Measurements from ENCODE around the gene PKN2.
"Not testable (repeated sequence)": the region's sequence is repeated elsewhere in the genome, so short reads cannot be mapped to it uniquely, and the experiment has no call there.

The PKN2 gene

DNA sequence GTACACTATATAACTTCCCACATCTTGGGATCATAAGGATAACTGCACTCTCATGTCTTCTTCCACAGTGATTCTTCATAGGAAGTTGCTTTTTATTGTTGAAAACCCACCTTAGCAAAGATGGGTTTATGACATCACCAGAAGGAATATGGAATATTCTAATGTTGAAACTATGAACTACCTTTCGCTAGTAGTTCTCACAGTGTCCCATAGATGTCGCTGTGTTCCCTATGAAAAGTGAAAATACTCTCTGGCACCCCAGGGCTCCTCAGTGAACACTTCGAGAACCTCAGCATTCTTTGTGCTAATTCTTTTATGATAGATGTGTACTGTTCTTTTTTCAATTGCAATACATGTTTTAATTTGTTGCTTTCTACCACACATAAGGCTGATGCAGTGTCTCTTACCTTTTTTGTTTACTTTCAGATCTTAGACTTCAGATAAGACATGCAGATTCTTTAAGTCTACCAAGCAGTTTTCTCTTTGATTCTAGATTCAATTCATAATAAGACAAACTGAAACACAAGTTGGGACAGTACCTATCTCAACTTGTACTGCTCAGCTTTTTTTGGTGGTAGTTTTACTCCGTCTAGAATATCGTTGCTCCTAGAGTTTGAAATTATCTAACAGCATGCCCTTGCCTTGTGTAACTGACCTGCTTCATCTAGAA, 116.4 kb downstream of the PKN2 start:
- no peak for DNase-seq

DNA sequence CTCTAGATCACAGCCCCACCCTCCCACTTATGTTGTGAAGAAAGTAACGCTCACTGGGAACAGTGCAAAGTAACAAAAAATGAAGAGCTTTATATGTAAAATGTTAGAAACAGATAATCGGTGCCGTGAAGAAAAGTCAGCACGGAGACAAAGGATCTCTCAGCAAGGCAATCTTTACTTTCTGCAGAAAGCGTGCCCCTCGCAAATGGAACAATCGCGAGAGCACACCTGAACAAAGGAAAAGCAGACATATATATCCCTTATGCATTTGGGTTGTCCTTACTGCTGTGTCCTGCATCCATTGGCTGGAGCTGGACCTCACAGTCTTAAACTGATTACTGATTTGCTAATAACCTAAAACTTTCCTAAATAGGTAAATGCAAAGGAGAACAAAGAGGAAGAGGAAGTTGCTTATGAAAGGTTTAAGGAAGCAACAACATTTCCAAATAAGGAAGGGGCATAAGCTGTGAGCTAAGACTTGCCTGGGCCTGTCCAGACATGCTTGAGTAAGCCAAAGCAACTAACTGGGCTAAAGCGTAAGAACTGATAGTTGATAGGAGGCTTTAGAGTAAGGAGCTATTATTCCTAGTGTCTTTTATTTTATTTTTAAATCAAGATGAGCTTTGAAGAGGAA, 117.6 kb downstream of the PKN2 start:
- DNase-seq: no peak

DNA sequence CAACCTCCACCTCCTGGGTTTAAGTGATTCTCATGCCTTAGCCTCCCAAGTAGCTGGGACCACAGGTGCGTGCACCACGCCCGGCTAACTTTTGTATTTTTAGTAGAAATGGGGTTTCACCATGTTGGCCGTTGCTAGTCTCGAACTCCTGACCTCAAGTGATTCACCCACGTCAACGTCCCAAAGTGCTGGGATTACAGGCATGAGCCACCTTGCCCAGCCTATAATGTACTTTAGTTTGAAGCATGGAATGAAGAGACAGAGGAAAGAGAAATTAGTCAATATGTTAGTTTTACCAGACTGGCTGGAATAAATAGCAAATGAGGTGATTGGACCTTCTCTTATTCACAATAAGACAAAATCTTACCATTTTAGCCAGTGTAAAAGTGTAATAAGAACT, 118.3 kb downstream of the PKN2 start:
- no peak for DNase-seq

DNA sequence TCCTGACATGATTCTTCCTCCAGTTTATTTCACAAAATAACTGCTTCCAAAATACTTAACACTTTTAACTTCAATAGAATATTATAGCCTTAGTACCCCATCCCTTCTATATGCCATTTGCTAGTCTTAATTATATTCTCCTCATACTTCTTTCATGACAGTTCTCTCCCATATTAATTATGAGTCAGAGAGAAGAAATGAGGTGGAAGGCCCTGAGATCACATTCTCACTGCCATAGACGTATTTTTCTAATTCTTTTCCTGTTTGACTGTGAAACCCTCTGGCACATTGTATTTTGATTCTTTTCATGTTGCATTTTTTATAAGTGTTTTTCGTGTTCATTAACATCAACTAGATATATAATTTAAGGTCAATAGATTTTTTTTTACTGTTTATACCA, 118.9 kb downstream of the PKN2 start:
- DNase-seq: no peak

DNA sequence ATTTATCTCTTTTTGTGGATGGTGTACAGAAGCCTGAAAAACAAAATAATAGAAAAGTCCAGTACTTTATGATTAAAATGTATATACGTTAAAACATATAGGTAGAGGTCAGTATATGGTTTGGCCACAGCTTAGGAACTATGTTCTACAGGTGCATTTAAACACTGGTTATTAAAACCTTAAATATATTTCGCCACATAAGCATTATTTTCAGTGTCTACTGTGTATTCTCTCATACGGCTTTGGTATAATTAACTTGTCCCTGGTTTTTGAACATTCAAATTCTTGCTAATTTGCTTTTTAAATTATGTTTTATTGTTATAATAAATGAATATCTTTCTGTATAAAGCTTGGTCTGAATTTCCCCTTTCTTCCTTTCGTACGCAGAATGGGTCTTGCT, 119.4 kb downstream of the PKN2 start:
- DNase-seq: no peak

DNA sequence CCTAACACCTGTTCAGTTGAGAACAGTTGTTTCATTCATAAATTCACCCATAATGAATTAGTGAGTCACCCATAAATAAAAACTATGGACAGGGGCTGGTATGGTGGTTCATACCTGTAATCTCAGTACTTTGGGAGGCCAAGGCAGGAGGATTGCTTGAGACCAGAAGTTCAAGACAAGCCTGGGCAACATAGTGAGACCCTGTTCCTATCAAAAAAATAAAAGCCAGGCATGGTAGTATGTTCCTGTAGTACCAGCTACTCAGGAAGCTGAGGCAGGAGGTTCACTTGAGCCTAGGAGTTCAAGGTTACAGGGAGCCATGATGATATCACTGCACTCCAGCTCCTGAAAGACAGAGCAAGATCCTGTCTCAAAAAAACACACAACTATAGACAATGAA, 128.3 kb downstream of the PKN2 start:
- DNase-seq: no peak

DNA sequence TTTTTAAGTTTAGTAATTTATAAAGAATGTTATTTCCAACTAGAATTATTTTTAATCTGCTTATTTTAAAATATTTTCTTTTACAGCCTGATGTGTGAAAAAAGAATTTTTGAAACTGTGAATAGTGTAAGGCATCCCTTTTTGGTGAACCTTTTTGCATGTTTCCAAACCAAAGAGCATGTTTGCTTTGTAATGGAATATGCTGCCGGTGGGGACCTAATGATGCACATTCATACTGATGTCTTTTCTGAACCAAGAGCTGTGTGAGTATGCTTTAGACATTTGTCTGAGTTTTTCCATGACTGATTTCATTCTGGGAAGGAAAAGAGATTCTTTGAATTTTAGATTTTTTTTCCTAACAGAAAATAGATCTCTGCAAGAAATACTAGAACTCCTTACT, 129.4 kb downstream of the PKN2 start:
- no peak for DNase-seq

DNA sequence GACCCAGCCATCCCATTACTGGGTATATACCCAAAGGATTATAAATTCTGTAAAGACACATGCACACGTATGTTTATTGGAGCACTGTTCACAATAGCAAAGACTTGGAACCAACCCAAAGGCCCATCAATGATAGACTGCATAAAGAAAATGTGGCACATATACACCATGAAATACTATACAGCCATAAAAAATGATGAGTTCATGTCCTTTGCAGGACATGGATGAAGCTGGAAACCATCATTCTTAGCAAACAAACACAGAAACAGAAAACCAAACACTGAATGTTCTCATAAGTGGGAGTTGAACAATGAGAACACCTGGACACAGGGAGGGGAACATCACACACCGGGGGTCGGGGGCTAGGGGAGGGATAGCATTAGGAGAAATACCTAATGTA, 135.6 kb downstream of the PKN2 start:
- not testable (repeated sequence) for DNase-seq

DNA sequence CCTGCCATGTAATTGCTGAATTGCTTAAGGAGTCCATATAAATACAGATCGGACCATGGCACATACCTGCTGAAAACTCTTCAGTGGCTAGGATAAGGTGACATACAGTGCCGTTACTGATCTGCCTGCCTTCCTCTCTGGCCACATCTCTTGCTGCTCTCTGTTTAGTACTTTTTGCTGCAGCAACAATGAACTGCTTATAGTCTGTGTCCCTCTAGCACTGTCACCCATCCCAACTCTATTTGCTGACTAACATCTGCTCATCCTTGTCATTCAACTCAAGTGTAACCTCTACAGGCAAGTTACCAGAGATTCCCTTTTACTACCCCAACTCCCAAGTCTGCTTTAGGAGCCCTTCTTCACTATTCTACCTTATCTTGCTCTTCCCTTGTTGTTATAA, 141.6 kb downstream of the PKN2 start:
- DNase-seq: no peak

DNA sequence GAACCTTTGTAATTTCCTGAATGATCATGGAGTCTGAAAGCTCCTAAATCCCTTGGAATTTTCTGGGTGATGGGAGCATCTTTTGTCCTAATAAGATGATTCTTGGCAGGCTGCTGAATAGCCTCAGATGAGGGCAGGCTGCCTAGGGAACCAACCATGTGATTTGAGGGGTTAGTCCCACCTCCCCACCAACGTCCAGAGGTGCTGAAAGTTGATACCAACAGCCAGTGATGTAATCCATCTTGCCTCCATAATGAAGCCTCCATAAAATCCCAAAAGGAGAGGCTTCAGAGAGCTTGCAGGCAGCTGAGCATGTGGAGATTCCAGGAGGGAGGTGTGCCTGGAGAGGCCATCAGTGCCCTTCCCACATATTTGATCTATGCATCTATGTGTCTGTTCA, 163.6 kb downstream of the PKN2 start:
- DNase-seq: no peak

DNA sequence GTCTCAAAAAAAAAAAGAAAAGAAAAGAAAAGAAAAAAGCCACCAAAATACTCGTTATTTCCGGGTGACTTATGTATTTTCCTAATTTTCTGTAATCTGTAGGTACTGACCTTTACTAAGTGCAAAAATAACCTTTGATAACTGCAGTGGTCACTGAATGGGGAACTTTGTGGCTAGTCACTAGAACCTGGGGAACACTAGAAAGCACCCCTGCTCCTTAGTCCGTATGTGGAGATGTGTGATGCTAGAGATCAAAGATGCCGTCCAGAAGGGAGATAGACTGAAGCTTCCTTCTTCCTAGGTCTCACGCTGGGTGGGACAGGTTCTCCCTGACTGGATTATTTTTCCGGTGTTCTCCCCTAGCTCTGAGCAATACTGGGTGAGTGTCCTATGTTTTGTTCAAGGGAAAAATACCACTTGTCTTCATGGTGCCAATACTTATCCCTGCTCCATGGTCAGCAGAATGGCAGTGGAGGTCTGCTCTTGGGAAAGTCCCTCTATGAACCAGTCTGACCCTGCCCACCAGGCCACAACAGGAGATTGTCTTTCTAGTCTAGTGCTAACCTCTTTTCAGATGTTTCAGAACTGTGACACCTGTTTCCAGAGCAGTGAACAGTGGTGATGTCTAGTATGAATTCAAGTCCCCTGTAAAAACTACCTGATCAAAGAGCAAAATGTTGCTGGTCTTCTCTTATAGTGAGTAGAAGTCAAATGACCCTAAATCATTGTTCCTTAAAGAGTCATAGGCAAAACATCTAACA, 167.4 kb downstream of the PKN2 start:
- no peak for DNase-seq

DNA sequence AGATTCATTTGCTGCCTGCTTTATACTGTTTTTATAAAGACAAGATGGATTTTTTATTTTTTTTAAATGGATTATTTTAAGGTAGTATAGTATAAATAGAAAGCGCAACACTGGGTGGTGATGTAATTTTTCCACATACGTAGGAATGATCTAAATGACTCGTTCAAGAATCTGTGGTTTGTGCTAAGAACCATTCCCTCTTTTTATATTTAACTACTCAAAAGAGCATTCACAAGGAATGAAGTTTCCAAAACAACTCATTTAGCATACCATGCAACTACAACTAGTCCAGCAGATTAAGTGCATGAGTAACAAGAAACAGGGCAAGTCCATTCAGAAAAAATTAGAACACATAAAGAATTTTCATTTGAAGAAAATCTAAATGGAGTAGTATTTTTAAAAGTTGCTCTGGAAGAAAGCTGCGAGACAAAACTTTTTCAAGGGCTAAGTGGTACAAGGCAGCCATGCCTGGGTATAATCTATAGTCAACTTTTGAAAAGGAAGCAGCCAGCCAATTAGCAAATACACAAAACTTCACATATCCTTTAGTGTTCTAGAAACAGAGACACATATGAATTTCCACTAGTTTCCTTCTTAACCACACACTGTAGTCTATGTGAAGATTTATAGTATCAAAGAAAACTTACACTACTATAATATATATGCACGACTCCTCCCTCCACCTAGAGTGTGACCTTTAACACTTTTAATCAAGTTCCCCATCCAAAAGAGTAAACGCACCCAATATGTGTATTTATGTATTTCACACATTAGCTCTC, 183.9 kb downstream of the PKN2 start:
- DNase-seq: no peak

DNA sequence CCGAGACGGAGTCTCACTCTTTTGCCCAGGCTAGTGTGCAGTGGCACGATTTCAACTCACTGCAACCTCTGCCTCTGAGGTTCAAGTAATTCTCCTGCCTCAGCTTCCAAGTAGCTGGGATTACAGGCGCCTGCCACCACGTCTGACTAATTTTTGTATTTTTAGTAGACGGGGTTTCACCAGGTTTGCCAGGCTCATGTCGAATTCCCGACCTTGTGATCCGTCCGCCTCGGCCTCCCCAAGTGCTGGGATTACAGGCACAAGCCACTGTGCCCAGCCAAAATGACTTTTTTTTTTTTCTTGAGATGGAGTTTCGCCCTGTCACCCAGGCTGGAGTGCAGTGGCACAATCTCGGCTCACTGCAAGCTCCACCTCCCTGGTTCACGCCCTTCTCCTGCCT, 185.6 kb downstream of the PKN2 start:
- not testable (repeated sequence) for DNase-seq

DNA sequence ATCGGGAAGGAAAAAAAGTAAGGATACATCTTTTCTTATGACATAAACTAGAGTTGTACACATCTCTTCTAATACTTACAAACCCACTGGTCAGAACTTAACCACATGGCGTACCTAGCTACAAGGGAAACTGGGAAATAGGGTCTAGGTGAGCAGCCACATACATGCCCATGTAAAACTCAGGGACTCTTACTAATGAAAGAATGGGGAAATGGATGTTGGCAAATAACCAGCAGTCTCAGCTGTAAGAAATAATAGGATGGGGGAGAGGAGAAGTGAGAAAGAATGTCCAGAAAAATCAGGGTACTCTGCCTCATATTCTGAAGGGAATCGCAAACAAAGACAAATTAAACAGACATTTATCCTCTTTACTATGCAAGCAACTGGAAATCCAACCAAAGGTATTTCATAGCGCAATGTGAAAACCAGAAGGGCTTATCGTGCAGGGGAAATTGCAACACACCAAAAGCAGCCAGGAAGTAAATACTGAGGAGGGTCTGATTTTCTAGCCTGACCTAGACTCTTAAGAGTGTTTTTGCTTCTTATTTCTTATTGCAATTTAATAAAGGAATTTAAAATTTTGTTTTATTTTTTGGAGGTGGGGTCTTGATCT, 189.8 kb downstream of the PKN2 start:
- no peak for DNase-seq

DNA sequence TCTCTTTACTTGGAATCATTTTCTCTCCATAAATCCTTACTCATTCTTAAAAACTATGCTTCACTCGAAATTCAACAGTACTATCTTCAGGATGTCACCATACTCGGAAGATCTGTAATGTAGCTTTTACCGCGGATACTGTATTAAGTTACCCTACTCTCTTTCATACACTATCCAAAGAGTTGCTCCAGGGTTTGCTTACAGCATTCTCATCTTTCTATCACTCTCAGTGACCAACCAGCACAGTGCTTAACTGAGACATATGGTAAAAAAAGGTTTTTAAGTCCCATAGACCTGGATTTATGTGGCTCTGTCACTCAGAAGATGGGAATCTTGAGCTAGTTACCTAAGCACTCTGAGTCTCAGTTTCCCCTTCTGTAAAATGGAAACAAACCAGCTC, 191.5 kb downstream of the PKN2 start:
- no peak for DNase-seq

DNA sequence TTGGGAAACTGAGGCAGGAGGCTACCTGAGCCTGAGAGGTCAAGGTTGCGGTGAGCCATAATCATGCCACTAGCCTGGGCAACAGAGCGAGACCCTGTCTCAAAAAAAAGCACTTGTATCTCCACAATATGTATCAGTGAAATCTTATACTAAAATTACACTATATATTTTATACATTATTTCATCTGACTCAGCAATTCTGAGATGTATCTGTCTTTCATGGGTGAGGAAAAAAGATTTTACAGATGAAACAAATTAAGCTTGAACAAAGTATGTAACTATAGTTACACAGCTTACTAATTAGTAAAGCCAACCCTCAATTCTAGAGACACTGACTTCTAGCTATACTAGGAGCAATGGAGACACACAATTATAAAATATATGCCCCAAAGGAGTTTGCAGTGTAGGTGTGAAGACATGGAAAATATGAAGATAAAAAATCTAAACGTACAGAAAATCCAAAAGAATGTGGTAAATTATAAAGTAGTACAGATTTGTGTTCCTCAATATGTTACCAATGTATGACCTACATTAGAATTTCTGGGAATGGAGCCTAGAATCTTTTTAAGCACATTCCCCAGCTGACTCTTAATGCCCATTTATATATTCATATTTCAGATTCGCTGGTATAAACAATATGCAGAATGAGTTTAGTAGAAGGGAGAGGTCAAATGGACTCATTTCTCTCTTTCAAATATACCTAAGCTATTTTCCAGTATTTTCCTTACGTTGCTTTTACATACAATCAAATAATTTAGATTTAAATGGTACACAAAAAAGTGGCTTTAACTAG, 192.7 kb downstream of the PKN2 start:
- DNase-seq: no peak

DNA sequence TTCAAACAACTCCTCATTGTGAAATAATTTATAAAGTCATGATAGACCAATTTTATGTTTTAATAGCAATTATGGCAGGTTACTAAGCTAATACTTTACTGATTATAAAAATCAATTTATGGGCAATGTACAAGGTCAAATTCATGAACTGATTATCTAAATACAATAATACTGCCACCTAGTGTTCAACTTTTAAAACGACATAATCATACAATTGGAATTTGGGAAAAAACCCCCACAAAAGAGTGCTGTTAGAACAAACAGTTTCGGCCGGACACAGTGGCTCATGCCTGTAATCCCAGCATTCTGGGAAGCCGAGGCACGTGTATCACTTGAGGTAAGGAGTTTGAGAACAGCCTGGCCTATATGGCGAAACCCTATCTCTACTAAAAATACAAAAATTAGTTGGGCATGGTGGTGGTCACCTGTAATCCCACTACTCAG, 193.3 kb downstream of the PKN2 start:
- no peak for DNase-seq

DNA sequence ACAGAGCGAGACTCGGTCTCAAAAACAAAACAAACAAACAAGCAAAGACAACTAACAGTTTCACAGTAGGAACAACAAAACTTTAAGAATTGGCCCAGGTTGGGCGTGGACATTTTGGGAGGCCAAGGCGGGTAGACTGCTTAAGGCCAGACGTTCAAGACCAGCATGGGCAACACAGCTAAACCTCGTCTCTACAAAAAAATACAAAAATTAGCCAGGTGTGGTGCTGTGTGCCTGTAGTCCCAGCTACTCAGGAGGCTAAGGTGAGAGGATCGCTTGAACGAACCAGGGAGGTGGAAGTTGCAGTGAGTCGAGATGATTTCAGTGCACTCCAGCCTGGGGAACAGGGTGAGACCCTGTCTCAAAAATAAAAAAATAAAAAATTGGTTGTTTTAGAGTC, 193.8 kb downstream of the PKN2 start:
- DNase-seq: no peak

DNA sequence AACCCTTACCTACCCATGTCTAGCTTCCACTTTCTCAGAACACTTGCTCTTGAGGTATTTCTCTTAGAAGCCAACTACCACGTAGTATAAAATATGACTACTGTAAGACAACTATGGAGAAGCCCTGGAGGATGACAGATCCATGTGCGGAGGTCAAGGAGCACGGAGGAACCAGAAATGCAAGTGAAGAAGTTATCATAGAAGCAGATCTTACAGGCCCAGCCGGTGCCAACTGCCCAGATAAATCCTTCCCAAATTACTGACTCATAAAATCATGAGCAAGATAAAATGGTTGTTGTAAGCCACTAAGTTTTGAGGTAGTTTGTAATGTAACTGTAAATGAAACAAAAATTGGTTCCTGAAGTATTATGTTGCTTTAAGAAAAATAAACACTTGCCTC, 194.7 kb downstream of the PKN2 start:
- DNase-seq: no peak

DNA sequence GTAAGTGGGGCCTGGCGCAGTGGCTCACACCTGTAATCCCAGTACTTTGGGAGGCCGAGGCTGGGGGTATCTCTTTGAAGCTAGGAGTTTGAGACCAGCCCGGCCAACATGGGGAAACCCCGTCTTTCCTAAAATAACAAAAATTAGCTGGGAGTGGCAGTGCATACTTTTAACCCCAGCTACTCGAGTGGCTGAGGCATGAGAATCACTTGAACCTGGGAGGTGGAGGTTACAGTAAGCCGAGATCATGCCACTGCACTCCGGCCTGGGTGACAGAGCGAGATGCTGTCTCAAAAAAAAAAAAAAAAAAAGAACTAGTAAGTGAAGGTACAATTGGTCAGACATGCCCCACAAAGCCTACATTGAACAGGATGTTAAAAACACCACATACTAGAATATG, 196.6 kb downstream of the PKN2 start:
- not testable (repeated sequence) for DNase-seq

DNA sequence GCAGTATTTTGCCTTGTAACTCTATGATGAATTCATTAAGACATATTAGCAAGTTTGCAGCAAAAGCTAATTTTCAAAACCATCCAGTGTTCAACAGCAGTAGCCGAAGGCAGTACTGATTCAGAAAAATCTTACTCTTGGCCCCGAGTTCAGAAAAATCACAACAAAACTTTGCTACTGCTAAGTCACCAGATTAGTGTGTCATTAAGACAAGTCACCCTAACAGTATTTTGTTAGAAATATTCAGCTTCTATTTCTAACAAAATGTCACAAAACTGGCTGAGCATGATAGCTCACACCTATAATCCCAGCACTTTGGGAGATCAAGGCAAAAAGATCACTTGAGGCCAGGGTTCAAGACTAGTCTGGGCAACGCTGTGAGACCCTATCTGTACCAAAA, 199.1 kb downstream of the PKN2 start:
- no peak for DNase-seq

Measured in DMS 273 treated with DMSO at 0.1 percent for 48 hours (cell line).